ENCODE results near the gene PIK3C3. TPM values are rescaled to one million over a fixed set of nuclear protein-coding genes. Genes with fewer than 3 reads are reported as not detected.
"Not testable (repeated sequence)": the region's sequence is repeated elsewhere in the genome, so short reads cannot be mapped to it uniquely, and the experiment has no call there.

PIK3C3 gene
- total and polyA plus RNA-seq, 8 donors: 19.7 to 99.5 (median 36.3) TPM

DNA sequence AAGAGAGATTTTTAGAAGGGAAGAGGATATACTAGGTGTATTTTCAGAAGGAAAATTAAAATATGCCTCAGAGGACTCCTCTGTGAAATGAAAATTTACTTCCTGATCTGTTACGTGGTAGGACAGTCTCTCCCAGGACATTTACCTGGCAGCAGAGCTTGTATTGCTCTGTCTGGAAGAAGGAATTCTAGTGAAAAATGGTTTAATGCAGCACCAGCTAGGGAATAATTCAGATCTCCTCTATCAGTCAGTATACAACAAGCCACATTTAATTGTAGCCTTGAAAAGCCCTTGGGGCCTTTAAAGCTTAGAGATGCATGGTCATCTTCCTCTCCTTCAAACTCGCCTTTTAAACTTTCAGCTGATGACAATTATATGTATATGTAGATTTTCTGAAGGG, 49.6 kb downstream of the PIK3C3 start:
- intact Hi-C loops (cut with DNase I; ENCODE audit: low total_unique reads): no loop called here
- H3K36me3 ChIP-seq: peaks cover 18 to 82% (median 68%) of the 10 kb centered on the region in 4 donors
- H3K9me3 ChIP-seq: no peaks in the 10 kb centered on the region

DNA sequence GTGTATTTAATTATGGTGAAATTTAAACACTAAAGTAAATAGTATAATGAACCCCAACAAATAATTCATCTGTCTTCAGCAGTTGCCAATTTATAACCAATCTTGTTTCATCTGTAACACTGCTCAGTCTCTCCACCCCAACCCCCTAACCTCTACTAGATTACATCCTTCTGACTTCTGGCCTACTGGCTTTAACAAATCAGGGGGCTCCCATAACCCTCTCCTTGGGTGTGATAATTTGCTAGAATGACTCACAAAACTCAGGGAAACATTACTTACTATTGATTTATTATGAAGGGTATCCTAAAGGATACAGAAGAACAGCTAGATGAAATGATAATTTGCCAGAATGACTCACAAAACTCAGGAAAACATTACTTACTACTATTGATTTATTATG, 50.7 kb downstream of the PIK3C3 start:
- intact Hi-C loops (cut with DNase I; ENCODE audit: low total_unique reads): no loop called here
- Histone ChIP-seq H3K27ac (no peak overlapping the region), H3K9me3 (no peaks in the 10 kb centered on the region), H3K36me3 (peaks cover 14 to 82% (median 68%) of the 10 kb centered on the region in 4 donors), H3K4me3 (no peak overlapping the region), H3K27me3 (no peaks in the 10 kb centered on the region), H3K4me1 (no peaks in the 10 kb centered on the region)
- DNase-seq: no peak
- TF ChIP-seq POLR2AphosphoS5 (IDR thresholded peaks at IDR 0.05) (no peak), EP300 (IDR thresholded peaks at IDR 0.05) (no peak), POLR2A (IDR thresholded peaks at IDR 0.05) (no peak)
- TF ChIP-seq, protein P1, sequence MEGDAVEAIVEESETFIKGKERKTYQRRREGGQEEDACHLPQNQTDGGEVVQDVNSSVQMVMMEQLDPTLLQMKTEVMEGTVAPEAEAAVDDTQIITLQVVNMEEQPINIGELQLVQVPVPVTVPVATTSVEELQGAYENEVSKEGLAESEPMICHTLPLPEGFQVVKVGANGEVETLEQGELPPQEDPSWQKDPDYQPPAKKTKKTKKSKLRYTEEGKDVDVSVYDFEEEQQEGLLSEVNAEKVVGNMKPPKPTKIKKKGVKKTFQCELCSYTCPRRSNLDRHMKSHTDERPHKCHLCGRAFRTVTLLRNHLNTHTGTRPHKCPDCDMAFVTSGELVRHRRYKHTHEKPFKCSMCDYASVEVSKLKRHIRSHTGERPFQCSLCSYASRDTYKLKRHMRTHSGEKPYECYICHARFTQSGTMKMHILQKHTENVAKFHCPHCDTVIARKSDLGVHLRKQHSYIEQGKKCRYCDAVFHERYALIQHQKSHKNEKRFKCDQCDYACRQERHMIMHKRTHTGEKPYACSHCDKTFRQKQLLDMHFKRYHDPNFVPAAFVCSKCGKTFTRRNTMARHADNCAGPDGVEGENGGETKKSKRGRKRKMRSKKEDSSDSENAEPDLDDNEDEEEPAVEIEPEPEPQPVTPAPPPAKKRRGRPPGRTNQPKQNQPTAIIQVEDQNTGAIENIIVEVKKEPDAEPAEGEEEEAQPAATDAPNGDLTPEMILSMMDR (IDR thresholded peaks at IDR 0.05): no peak

More for the DNA sequence above, 49.6 kb downstream of the PIK3C3 start:
- Histone ChIP-seq H3K27me3 (no peaks in the 10 kb centered on the region), H3K27ac (no peak overlapping the region), H3K4me1 (no peaks in the 10 kb centered on the region), H3K4me3 (no peak overlapping the region)
- TF ChIP-seq POLR2A (IDR thresholded peaks at IDR 0.05) (no peak), POLR2AphosphoS5 (IDR thresholded peaks at IDR 0.05) (no peak), EP300 (IDR thresholded peaks at IDR 0.05) (no peak)
- TF ChIP-seq, protein P1 (IDR thresholded peaks at IDR 0.05): no peak
- WGBS, 5 donors: 92 to 98% (median 97%) methylated on average over 2 of the region's 2 CpGs
- DNase-seq: no peak

DNA sequence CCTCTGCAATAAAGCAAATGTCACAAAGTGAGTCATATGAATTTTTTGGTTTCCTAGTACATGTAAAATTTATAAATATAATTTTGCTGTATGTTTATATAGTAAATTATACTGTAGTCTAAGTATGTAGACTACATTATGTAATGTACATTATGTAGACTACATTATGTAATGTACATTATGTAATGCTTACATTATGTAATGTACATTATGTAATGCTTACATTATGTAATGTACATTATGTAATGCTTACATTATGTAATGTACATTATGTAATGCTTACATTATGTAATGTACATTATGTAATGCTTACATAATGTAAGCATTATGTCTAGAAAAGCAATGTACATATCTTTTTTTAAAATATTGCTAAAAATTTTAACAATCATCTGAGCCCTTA, 54.4 kb downstream of the PIK3C3 start:
- intact Hi-C loops (cut with DNase I; ENCODE audit: low total_unique reads); H3K27ac ChIP-seq; H3K9me3 ChIP-seq; H3K4me3 ChIP-seq; H3K27me3 ChIP-seq; H3K4me1 ChIP-seq; DNase-seq: not testable (repeated sequence)
- peaks cover 14 to 81% (median 64%) of the 10 kb centered on the region in 4 donors for H3K36me3 ChIP-seq

DNA sequence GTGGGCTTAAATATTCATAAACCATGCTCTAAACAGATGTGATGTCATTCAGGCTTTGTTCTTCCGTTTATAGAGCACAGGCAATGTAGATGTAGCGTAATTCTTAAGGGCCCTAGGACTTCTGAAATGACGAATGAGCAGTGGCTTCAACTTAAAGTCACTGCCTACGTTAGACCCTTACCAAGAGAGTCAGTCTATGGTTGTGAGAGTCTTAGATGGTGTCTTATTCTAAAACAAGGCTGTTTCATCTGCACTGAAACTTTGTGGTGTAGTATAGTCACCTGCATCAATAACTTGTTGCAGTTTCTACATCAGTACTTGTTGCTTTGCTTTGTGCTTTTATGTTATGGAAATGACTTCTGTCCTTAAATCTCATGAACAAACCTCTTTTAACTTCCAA, 56.0 kb downstream of the PIK3C3 start:
- Histone ChIP-seq H3K27ac (no peak overlapping the region), H3K4me3 (no peak overlapping the region), H3K4me1 (no peaks in the 10 kb centered on the region), H3K27me3 (no peaks in the 10 kb centered on the region), H3K9me3 (no peaks in the 10 kb centered on the region), H3K36me3 (peaks cover 10 to 81% (median 64%) of the 10 kb centered on the region in 4 donors)
- 93 to 98% (median 95%) methylated on average over 4 of the region's 4 CpGs for WGBS, 5 donors
- DNase-seq: no peak
- intact Hi-C loops (cut with DNase I; ENCODE audit: low total_unique reads): no loop called here
- TF ChIP-seq, protein P1 (IDR thresholded peaks at IDR 0.05): no peak
- TF ChIP-seq POLR2A (IDR thresholded peaks at IDR 0.05): no peak
- no peak for TF ChIP-seq POLR2AphosphoS5 (IDR thresholded peaks at IDR 0.05)

DNA sequence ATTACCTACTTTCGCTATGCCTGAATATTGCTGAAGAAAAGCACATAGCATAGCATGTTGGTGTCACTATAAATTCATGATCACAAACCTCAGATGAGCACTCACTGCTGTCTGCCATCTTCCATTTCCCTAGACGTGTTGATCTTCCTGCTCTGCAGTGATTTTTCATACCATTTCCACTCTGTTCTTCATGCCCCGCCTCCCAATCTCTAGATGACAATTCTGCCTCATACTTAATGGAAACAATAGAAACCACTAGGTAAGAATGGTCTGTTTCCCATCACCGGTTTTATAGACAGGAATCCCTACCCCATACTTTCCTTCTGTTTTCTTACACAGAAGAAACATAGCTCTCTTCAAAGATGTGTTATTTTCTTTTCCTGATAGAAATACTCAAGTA, 63.8 kb downstream of the PIK3C3 start:
- WGBS, 5 donors: 75 to 86% (median 80%) methylated on average over 4 of the region's 4 CpGs
- no peak overlapping the region for H3K4me3 ChIP-seq
- TF ChIP-seq POLR2A (IDR thresholded peaks at IDR 0.05) (no peak), EP300 (IDR thresholded peaks at IDR 0.05) (no peak), POLR2AphosphoS5 (IDR thresholded peaks at IDR 0.05) (no peak)
- TF ChIP-seq, protein P1 (IDR thresholded peaks at IDR 0.05): no peak
- no peak overlapping the region for H3K27ac ChIP-seq
- no peaks in the 10 kb centered on the region for H3K27me3 ChIP-seq
- H3K9me3 ChIP-seq: no peaks in the 10 kb centered on the region
- H3K36me3 ChIP-seq: peaks cover under 1 to 76% (median 73%) of the 10 kb centered on the region in 4 donors
- DNase-seq: no peak
- intact Hi-C loops (cut with DNase I; ENCODE audit: low total_unique reads): no loop called here
- peaks cover 0 to 7% (median 0%) of the 10 kb centered on the region in 4 donors for H3K4me1 ChIP-seq
